Umbilical cord (tissue), 2 donors: ENCODE results near the gene ZNF396. TPM values are rescaled to one million over a fixed set of nuclear protein-coding genes. Genes with fewer than 3 reads are reported as not detected.
A peak's percentile ranks its signal among the peaks of the same experiment; 100 is the strongest.

ENCODE experiments used
- DNase-seq: peaks from one replicate; pipeline ENCODE4 v3.0.0-alpha.2; 2015; ENCODE audit warnings: low spot score
- total RNA-seq: library from RNA; depleted of rRNA; stranded (reverse); fragments of >200 nt; gene quantifications from one replicate; pipeline ENCODE4 v1.2.3, GENCODE V29; 2014; ENCODE audit warnings: low replicate concordance; ENCODE audit not compliant: insufficient read depth

Gene ZNF396
- total RNA-seq: 13.2 TPM

- peak; percentile 64 for DNase-seq
Observed at GRCh38 chr18:35376742-35377695, at the start of gene ZNF396. ZNF396 (minus strand) TSS chr18:35377337; CDS start chr18:35374292, 3,045 bp downstream.

DNA sequence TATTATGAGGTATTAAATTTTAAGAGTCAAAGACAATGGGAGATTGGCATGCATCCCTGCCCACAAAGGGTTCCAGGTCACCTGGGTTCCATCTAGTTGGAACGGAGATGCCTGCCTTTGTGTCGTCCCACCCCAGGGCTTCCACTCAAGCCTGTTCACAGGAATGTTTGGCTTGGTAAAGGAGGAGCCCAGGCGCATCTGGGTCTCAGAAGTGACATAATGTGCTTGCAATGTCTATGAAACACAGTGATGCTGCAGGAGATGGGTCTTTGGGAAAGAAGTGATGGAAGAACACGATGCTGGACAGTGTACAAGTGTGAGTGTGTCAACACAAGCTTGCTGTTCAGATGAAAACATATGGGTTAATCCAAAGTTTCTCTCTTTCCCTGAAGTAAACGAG, 49.6 kb upstream of the ZNF396 start:
- no peak for DNase-seq

- DNase-seq: no peak
Observed at GRCh38 chr18:35424356-35424755, 47.2 kb upstream of the ZNF396 start.

GRCh38 chr18:35422237-35422636, 45.1 kb upstream of the ZNF396 start:
- DNase-seq: no peak

DNA sequence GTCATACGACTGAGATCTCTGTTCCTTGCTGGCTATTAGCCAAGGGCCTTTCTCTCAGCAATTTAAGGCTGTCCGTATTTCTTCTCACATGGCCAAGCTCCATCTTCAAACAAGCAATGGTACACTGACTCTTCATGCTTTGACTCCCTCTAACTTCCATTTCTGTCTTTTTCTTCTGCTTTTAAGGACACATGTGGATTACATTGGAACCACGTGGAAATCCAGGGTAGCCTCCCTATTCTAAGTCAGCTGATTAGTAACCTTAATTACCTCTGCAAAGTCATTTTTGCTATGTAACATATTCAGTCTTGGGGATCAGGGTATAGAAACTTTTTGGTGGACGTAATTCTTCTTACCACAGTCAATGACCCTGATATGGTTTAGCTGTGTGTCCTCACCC, 41.5 kb upstream of the ZNF396 start:
- DNase-seq: no peak

DNA sequence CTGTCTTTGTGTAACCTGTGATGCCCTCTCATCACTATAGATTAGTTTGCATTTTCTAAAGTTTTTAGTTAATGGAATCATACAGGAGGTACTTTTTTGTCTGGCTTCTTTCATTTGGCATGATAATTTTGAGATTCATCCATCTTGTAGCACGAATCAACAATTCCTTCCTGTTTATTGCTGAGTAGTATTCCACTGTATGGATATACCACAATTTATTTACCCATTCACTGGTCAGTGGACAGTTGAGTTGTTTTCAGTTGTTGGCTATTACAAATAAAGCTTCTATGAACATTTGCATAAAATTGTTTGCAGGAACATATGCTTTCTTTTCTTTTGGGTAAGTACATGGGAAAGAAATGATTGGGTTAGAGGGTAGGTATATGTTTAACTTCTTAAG, 40.1 kb upstream of the ZNF396 start:
- no peak for DNase-seq

DNA sequence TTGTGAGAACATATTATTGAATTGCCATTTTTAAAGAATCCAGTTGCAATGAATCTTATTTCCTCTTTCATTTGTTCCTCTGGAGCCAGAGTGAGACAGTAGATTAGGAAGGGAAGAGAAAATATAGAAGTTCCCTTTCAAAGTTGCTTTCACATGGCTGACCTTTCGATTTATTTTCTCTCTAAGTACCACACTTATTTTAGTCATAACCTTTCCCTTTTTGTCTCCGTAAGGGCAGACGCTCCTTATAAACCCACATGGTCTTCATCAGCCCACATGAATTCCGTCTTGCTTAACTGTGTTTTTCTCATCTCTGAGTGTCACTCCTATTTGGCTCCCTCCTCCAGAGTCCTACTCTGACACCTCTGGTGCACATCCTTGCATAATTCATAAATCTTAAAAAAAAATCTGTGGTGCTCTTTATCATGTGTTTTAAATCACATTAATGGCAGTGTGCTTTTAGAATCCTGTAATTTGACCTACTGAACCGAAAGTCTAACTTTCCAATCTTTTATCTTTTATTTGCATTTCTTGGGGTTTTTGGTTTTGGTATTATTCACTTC, 38.5 kb upstream of the ZNF396 start:
- DNase-seq: peak; percentile 20

DNA sequence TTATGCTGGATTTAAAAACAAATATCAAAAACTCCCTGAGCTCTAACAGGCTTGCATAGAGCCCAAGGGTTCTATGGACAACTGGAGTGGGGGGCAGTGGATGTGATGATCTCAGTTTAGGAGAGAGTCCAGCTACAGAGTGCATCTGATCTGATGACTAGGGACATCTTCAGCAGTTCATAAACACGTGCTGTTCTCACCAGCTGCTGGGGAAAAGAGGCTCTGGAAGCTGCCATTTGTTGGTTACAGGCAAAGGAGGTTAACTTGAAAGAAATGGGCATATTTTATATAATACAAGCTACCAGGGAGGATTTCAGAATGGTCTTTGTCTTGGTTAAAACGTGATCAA, 36.0 kb upstream of the ZNF396 start:
- no peak for DNase-seq

DNA sequence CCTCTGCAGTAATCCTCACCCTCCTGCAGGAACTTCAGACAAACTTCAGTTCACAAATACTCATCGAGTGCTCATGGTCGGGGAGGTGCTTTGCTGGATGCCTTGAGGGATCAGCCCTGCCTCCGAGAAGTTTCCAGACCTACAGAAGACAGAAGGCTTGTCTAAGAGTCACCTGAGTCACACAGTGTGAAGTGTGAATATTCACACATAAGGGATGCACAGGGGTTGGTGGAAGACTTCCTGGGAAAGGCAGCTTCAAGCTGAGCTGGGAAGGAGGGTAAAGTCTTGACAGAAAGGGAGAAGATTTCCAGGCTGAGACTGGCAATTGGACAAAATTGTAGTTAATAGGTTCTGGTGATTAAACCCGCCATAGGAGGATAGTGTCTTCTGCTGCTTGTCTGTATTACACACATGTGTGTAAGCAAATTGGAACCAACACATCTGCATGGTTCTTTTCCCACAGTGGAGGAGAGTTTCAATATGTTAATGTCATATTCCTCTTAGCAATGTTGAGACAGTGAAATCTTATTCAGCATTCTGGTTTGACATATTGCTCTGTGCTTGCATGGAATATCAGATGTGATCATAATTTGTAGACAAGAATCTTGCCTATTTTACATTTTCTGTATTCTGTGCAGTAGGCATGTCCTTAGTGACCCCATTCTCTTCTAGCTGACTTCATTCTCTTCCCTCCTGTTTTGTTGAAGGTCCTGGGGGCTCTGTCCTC, 34.7 kb upstream of the ZNF396 start:
- no peak for DNase-seq

- no peak for DNase-seq
Observed at GRCh38 chr18:35410561-35410960, 33.4 kb upstream of the ZNF396 start.

- DNase-seq: no peak
Observed at GRCh38 chr18:35409911-35410310, 32.8 kb upstream of the ZNF396 start.

DNA sequence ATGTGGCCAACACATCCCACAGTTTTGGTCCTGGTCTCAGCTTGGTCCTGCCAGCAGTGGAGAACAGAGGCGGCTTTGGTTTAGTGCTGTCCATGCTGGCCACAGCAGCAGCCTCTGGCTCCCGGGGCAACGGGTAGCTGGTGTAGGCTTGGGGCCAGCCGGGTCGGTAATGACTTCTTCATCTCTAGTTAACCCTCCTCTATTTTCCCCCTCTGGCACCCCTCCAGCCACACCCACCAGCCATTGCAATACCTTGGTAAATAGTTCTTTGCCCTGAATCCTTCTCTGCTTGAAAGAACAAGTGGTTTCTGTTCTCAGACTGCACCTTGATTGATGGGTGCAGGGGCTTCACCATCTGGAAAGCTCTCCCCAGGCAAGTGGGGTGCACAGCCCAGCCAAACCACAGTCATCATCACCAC, 31.7 kb upstream of the ZNF396 start:
- no peak for DNase-seq

- DNase-seq: peak; percentile 85
Observed at GRCh38 chr18:35407871-35408481, 30.8 kb upstream of the ZNF396 start.

- DNase-seq: peak; percentile 28
Observed at GRCh38 chr18:35406666-35407065, 29.5 kb upstream of the ZNF396 start.

GRCh38 chr18:35397976-35398375, 20.8 kb upstream of the ZNF396 start:
- DNase-seq: no peak

- DNase-seq: no peak
Observed at GRCh38 chr18:35393716-35394115, 16.6 kb upstream of the ZNF396 start.

DNA sequence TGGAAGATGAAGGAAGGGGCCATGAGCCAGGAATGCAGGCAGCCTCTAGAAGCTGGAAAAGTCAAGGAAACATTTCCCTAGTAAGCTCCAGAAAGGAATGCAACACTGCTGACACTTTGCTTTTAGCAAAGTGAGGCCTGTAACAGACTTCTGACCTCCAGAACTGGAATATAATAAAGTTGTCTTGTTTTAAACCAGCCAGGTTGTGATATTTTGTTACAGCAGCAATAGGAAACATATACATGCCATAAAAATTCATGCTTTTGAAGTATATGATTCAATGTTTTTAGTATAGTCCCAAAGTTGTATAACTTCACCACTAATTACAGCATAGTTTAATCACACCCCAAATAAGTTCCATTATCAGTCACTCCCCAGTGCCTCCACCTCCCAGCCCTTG, 15.2 kb upstream of the ZNF396 start:
- DNase-seq: no peak

DNA sequence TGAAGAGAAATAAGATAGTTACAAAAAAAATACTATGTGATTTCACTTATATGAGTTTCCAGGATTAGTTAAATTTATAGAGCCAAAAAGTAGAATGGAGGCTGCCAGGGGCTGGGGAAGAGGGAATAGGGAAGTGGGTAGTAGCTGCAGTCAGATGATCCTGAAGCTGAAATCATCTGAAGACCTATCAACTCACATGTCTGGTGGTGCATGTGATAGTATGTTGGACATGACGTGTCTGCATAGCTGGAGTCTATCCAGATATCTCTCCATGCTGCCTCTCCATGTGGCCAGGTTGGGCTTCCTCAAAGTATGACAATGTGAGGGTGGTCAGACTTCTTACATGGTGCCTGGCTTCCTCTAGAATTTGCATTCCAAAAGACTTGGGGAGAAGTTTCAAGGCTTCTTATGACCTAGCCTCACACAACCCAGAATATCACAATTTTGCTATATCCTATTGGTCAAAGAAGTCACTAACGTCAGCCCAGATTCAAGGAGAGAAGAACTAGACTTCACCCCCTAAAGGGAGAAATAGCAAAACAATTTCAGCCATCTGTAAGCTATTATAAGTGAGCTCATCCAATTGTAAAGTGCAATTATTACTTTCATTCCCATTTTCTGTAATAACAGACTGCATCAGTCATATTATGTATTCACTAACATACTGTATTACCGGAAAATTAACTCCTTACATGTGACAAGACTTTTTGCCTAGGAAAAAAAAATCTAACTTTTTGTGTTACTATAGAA, 14.0 kb upstream of the ZNF396 start:
- DNase-seq: no peak

GRCh38 chr18:35389095-35389618, 12.0 kb upstream of the ZNF396 start:
- no peak for DNase-seq

- DNase-seq: no peak
Observed at GRCh38 chr18:35387152-35387571, 10.0 kb upstream of the ZNF396 start.

- peak; percentile 76 for DNase-seq
Observed at GRCh38 chr18:35386600-35387100, 9.5 kb upstream of the ZNF396 start.
